Fibroblast of skin of back (primary cell): Measurements from ENCODE around the gene VWA5B1.

ENCODE experiments used
- DNase-seq: peaks from one replicate; pipeline ENCODE4 v3.0.0-alpha.2; 2013

VWA5B1 gene

DNA sequence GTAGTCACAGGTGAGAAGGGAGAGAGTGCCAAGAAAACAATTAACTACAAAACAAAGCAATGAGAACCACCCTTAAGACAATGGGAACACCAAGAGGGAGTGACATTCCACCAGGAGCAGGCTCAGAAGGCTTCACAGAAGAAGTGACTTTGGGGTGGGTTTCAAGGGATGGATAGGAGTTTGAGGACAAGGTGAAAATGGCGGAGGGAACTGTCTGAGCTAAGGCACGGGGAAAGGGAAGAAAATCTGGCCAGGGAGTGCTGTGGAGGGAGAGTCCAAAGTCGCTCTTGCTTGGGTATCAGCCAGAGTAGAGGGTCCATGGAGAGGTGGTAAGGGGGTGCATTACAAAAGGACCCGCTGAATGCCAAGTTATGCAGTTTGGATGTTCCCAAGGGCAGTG, 108.1 kb downstream of the VWA5B1 start:
- no peak for DNase-seq

DNA sequence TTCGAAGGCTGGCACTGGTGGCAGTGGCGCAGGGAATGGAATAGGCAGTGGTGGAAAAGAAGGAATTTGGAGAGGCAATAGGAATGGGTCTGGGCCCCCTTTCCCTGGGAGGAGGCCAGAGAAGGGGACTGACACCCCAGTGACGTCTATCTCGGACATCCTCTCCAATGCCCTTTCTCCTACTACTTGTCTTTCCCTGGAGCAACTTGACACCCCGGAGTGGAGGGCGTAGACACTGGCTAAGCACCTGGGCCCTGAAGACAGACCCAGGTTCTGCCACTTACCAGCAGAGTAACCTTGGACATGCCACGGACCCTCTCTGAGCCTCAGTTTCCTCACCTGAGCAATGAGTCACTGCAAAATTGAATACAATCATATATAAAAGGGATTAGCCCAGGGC, 108.5 kb downstream of the VWA5B1 start:
- DNase-seq, result no peak

DNA sequence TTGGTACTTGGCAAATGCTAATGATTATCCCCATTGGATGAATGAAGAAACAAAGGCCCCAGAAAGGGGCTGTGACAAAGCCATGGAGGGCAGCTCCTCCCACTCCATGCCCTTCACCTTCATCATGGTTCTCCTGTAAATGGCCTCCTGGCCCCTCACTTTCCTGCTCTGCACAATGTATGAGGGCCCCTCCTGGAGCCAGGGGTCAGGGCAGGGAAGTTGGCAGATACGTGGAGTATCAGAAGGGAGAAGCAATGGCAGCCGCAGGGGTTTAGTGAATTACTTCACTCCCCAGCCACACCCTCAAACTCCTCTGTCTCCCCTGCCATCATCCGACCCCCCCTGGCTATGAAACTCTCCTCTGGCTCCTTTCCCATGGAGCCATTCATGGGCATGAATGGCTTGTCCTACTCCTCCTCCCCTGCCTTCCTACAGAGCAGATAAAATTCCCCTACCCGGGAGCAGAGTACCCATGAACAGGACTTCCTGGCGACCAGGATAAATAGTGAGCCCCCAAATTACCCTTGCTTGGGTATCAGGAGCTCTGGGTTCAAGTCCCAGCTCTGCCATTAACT, 109.0 kb downstream of the VWA5B1 start:
- no peak for DNase-seq

DNA sequence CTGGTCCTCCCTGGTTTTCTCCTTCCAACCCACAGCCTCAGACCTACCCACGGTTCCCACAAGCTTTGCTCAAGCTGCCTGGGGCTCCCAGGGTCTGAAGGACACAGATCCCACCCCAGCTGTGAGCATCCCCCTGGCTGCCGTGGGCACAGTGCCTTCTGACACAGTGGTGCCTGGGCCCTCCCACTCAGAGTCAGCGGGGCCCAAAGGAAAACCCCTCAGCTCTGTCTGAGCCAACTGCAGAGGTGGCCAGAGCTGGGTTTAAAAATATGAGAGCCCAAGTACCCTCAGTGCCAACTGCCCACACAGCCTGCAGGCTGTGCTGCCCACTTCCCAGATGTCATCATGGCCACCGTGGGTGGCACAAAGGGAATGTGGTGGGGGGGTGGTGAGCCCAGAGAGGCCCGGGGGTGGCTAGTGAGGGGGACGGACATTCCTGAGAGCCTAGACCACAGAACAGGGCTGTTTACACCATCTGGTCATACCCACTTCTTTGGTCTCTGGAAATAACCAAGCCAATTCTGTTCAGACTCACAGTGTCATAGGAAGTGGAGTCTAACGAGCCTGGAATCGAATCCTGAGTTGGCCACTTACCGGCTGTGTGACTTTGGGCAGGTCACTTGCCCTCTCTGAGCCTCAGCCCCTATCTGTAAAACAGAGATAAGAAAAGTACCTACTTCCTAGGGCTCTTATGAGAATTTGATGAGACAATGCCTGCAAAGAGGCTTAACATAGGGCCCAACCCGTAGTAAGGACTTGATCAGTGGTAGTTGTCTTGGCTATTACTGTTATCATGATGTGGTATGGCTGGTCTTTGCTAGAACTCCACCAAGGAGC, 109.9 kb downstream of the VWA5B1 start:
- DNase-seq, result peak; percentile 24

DNA sequence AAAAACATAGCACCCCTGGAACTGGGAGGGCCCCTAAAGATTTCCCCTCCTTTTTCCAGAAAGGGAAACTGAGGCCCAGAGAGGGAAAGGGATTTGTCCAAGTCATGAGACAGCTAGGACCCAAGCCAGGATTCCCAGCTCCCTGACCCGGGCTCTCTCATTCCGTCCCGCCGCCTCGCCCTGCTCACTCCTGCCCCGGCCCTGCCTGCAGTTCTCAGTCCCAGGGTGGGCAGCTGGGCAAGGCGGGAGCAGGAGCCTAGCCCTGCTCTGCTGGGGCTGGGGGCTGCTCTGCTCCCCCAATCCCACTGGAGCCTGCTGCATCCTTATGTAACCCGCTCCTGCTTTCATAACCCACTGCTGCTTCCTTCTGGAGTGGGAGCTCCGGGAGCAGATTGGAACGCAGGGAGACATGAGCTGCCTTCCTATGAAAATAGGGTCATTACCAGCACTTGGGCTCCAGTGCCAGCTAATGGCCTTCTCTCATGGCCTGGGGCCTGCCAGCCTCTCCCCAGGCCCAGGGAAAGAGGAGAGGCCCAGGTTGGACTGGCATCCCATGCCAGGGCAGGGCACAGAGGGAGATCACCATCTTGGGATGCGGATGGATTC, 110.8 kb downstream of the VWA5B1 start:
- no peak for DNase-seq

DNA sequence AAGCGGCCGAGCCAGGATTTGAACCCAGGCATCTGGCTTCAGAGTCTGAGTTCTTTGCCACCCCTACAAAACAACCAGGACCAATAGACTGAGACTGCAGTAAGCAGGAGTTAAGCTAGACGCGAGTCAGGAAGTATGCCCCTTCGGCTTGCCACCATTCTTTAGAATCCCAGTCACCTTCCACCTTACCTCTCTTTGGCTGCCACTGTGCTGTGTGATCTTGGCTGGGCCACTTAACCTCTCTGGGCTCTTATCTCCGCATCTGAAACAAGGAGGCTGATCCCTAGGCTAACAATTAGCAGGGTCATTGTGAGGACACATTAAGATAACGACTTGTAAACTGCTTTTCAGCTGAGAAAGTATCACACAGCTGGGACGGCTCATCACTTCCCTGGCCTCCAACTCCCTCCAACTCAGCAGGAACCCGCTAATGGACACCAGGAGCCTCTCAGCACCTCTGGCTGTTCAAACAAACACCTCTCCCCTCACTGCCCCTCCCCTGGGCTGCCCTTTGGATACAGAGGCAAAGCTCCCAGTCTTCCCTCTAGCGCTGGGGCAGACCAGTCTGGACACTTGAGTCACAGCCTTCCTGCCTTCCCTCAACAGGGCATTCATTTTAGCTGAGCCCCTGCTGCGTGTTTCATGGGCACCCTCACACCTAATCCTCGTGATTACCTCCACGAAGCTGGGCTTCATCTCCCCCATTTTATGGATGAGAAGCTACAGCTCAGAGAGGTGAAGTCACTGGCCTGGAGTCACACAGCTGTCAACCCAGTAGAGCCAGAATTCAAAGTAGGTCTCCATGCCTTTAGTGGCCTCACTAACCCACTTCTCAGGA, 112.1 kb downstream of the VWA5B1 start:
- DNase-seq, result no peak

DNA sequence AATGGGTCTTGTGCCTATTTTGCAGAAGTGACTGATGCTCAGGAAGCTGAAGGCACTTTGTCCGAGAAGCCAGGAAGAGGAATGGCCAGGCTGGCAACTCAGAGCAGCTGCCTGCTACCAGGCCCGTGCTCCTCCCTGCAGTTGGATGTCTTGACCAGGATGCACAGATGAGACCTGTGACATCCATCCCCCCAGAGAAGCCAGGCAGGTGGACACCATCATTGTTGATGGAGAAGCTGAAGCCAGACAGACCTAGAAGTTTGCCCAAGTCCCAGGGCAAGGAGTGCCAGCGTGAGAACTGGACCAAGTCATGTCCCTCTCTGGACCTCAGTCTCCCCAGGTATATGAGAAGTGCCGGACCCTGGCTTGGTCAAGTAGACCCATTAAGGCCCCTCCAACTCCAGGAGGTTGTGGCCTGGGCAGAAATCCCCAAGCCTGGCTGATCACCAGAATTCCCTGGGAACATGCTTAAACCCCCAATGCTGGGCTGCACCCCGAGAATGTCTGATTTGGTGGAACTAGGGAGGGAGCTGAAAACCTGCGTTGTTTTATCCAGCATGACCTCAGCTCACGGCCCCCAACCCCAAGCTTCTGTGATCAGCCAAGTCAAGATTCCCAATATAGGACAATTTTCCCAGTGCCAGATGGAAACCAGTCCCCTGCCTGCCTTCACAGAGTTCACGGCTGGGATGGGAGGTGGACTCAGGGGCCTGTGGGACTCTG, 112.9 kb downstream of the VWA5B1 start:
- DNase-seq, result no peak

DNA sequence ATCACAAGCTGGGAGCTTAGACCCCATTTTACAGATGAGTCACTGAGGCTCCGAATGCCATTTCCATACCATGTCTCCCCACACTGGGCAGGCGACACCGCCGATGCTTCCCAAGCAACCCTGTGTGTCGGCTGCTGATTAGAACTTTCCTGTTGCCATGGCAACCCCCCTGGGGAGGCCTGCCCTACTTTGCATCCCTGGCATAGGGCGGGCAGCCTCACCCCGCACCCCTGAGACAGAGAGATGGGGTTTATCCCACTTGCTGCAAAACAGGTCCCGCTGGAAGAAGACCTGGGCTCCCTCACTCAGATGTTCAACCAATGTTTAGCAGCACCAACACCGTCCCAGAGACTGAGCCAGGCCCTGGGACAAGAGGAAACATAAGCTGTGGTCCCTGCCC, 113.8 kb downstream of the VWA5B1 start:
- peak; percentile 42 for DNase-seq
